NB4 (cell line): Measurements from ENCODE around the gene ACOT11.

Source experiments
- DNase-seq: peaks from one replicate; pipeline ENCODE4 v3.0.0; 2010; ENCODE audit warnings: low read depth
- H3K4me3 ChIP-seq: one replicate; pipeline ENCODE4 v1.5.1; 2011; ENCODE audit warnings: mild to moderate bottlenecking, low read depth, low read length, moderate library complexity
- MAX ChIP-seq: IDR thresholded peaks from 2 replicates; pipeline ENCODE4 v1.6.1; 2011; ENCODE audit warnings: low read depth, low read length
- MYC ChIP-seq: IDR thresholded peaks from 2 replicates; pipeline ENCODE4 v1.6.1; 2011; ENCODE audit warnings: low read depth, low read length
- POLR2A ChIP-seq: IDR thresholded peaks from 2 replicates; pipeline ENCODE4 v1.6.1; 2011; ENCODE audit warnings: mild to moderate bottlenecking; ENCODE audit not compliant: insufficient read length; ENCODE audit errors: extremely low read depth
- TF ChIP-seq, protein P1 (sequence below): IDR thresholded peaks from one replicate; pipeline ENCODE4 v1.5.1; 2012; ENCODE audit warnings: low read depth, low read length

Gene ACOT11

DNA sequence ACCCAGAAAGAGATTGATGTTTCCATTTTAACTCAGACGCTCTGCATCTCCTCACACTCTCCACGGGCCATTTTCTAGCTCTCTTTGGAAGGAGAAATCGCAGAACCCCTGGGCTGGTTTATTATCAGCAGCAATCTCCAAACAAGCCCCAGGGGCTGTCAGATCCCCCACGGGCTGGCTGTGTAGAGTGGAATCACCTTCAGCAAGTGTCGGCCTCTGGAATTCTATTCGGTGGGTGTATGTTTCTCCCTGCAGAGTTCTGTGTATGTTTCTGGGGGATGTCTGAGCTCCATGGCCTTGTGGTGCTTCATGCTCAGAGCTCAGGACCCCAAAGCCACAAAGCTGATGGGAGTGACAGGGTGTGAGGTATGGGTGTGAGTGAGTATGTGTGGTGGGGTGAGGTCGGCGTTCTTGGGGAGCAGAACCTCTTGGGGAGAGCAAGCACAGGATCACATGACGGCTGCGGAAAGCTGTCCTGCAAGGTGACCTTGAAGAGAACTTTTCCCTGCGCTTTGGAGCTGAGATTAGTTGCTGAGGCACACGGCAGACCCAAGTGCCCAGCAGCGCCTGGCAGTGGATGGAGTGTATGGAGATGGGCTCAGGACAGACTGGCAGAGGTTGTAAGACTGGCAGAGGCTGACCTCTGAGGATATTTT is 489 bp downstream of the ACOT11 start:
- no peak for DNase-seq
- TF ChIP-seq POLR2A, result no peak
- no peak for TF ChIP-seq MAX
- TF ChIP-seq, protein P1, sequence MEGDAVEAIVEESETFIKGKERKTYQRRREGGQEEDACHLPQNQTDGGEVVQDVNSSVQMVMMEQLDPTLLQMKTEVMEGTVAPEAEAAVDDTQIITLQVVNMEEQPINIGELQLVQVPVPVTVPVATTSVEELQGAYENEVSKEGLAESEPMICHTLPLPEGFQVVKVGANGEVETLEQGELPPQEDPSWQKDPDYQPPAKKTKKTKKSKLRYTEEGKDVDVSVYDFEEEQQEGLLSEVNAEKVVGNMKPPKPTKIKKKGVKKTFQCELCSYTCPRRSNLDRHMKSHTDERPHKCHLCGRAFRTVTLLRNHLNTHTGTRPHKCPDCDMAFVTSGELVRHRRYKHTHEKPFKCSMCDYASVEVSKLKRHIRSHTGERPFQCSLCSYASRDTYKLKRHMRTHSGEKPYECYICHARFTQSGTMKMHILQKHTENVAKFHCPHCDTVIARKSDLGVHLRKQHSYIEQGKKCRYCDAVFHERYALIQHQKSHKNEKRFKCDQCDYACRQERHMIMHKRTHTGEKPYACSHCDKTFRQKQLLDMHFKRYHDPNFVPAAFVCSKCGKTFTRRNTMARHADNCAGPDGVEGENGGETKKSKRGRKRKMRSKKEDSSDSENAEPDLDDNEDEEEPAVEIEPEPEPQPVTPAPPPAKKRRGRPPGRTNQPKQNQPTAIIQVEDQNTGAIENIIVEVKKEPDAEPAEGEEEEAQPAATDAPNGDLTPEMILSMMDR, result no peak
- TF ChIP-seq MYC, result no peak
- no peak overlapping the region for H3K4me3 ChIP-seq

DNA sequence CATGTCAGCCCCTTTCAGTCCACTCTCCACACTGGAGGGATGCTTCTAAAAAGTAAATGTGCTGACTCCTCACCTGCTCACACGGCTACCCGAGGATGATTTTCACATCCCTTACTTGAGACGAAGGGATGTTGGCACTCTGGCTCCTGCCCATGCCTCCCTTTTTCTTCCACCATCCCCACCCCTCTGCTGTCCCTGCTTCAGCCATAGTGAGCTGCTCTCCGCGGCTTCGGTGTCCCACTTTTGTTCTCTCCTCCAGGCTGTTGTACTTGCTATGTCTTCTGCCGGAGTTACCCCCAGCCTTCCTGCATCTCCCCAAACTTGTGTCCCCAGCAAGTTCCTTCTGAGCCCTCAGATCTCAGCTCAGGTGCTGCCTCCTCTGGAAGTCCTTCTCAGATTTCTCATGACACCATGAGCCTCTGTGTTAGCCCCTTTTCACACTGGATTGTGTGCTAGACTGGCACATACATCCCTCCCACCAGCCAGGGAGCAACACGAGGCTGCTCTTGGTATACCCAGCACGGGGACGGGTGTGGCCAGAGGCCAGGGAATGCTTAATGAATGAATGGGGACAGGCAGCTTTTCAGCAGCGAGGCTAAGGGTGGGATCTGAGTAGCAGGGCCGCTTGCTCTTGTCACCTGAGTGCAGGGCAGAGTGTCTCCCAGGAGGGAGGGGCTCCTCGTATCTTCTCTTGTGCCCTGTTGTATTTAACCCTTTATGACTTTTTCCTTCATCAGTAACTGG is 1.3 kb downstream of the ACOT11 start:
- no peak overlapping the region for H3K4me3 ChIP-seq
- no peak for DNase-seq
- TF ChIP-seq MAX, result no peak
- TF ChIP-seq POLR2A, result no peak
- TF ChIP-seq, protein P1, result no peak
- no peak for TF ChIP-seq MYC

DNA sequence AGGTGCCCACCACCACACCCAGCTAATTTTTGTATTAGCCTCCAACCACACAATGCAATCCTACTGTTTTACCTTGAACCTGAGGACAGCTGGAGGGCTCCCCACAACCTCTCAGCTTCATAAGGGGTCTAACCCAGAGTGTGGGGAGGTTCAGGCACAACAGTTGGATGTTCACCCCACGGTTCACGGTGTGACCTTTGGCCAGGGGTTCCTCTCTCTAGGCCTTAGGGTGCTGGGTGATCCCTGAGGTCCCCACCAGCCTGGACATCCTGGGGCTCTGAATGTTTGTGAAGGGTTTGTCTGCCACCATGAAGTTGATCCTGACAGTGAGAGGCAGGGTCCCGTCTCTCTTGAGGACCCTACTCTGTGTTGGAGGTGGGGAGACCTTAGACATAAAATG is 3.9 kb downstream of the ACOT11 start:
- DNase-seq, result no peak
- H3K4me3 ChIP-seq, result no peak overlapping the region
- TF ChIP-seq, protein P1, result no peak
- TF ChIP-seq MYC (no peak), MAX (no peak), POLR2A (no peak)

GRCh38 chr1:54553602-54554313 is 5.7 kb downstream of the ACOT11 start:
- no peak for DNase-seq
- H3K4me3 ChIP-seq, result no peak overlapping the region
- TF ChIP-seq MAX (no peak), MYC (no peak), POLR2A (no peak)
- TF ChIP-seq, protein P1, result no peak

DNA sequence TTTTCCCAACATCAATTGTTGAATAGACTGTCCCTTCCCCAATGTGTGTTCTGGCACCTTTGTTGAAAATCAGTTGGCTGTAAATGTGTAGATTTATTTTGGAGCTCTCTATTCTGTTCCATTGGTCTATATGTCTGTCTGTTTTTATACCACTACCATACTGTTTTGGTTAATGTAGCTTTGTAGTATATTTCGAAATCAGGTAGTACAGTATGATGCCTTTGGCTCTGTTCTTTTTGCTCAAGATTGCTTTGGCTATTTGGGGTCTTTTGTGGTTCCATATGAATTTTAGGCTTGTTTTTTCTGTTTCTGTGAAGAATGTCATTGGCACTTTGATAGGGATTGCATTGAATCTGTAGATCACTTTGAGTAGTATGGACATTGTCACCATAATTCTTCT is 8.1 kb downstream of the ACOT11 start:
- no peak for TF ChIP-seq MAX
- TF ChIP-seq, protein P1, result no peak
- no peak for TF ChIP-seq MYC
- DNase-seq, result no peak
- no peak overlapping the region for H3K4me3 ChIP-seq
